ENCODE results near the gene APBB2.

Gene APBB2

DNA sequence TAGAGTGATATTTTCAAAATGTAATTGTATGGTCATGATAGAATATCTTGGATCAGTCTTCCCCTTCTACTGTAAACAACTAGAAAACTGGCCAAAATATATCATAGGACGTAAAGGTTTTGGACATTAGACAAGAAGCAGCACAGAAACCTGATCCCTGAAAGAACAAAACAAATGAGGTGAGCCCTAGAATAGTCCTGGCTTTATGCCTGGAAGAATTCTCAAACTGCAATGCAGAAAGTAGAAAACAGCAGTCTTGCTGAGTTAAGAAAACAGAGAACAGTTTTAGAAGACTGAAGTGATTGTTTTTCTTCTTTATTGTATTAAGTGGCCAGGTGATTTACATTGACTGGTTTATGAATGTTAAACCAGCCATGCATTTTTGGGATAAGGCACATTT is 445.1 kb downstream of the APBB2 start:
- no peaks in the 10 kb centered on the region for H3K36me3 Mint-ChIP-seq

DNA sequence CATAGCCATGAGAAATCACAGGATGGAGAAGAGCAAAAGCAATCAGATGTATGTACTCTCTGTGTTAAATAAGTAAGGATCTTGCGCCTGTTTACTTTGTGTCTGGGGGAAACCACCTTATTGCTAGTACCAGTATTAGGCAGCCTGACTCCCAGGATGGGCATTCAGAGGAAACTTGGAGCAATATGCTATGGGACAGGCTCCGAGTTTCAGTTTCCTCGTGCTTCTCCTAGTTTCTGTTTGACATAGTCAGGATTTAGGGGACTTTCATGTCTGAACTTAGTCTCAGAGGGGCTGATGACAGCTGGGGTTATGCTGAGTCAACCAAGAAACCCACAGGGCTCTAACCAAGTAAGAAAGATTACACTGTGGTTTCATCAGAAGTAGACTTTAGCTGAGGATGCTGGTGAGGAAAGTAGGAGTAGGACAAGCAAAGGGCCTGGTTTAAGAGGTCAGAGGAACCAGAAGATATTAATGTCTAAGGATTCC is 451.1 kb downstream of the APBB2 start:
- DNase-seq (ENCODE audit: low spot score in 2 of 2) (peak in 1 of 2 donors; percentile 70), ATAC-seq (peak; percentile 99)
- Mint-ChIP-seq H3K36me3 (no peaks in the 10 kb centered on the region), H3K9me3 (no peaks in the 10 kb centered on the region), H3K4me1 (peaks cover 11% of the 10 kb centered on the region), H3K4me3 (no peak overlapping the region), H3K27ac (peak overlapping the region; percentile 26)

More for the DNA sequence above, 445.1 kb downstream of the APBB2 start:
- Mint-ChIP-seq H3K4me3 (no peak overlapping the region), H3K27ac (no peak overlapping the region), H3K9me3 (no peaks in the 10 kb centered on the region), H3K4me1 (no peaks in the 10 kb centered on the region)
- DNase-seq (ENCODE audit: low spot score in 2 of 2) (no peak), ATAC-seq (no peak)
